ENCODE measurements around the gene CADPS2.

GRCh38 chr7:122423591-122423990 is 462.7 kb downstream of the CADPS2 start:
- TF ChIP-seq POLR2AphosphoS5 (IDR thresholded peaks at IDR 0.05; ENCODE audit: low read depth, low read length) (no peak), POLR2A (IDR thresholded peaks at IDR 0.05; ENCODE audit: low read depth, low read length) (no peak), TAF1 (IDR thresholded peaks at IDR 0.05; ENCODE audit: borderline replicate concordance, low read depth, low read length) (no peak)
